Measurements from ENCODE around the gene LRRC73.
"Not testable (repeated sequence)": the region's sequence is repeated elsewhere in the genome, so short reads cannot be mapped to it uniquely, and the experiment has no call there.

LRRC73 gene

DNA sequence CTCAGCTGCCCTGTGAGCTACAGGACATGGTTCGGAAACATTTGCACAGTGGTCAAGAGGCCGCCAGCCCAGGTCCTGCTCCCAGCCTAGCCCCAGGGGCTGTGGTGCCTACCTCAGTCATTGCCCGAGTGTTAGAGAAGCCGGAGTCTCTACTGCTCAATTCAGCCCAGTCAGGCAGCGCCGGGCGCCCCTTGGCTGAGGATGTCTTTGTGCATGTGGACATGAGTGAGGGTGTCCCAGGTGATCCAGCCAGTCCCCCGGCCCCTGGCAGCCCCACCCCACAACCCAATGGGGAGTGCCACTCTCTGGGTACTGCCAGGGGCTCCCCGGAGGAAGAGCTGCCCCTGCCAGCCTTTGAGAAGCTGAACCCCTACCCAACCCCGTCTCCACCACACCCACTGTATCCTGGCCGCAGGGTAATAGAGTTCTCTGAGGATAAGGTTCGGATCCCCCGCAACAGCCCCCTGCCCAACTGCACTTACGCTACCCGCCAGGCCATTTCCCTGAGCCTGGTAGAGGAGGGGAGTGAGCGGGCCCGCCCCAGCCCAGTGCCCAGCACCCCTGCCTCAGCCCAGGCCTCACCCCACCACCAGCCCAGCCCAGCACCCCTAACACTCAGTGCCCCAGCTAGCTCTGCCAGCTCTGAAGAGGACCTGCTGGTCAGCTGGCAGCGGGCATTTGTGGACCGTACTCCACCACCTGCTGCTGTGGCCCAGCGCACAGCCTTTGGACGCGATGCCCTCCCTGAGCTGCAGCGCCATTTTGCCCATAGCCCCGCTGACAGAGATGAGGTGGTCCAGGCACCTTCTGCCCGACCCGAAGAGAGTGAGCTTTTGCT is 5.2 kb downstream of the LRRC73 start:
- no peak for FAIRE-seq
- DNase-seq (ENCODE audit: insufficient read length, low spot score): no peak
- TF ChIP-seq POLR2A (IDR thresholded peaks at IDR 0.05; ENCODE audit: low read depth, low read length): no peak

- DNase-seq (ENCODE audit: insufficient read length, low spot score): no peak
- TF ChIP-seq POLR2A (IDR thresholded peaks at IDR 0.05; ENCODE audit: low read depth, low read length): no peak
- FAIRE-seq: no peak
These were observed 6.7 kb downstream of the LRRC73 start for GRCh38 chr6:43503443-43503842.

GRCh38 chr6:43502666-43503065 is 7.5 kb downstream of the LRRC73 start:
- DNase-seq (ENCODE audit: insufficient read length, low spot score) (no peak), FAIRE-seq (no peak)
- no peak for TF ChIP-seq POLR2A (IDR thresholded peaks at IDR 0.05; ENCODE audit: low read depth, low read length)

DNA sequence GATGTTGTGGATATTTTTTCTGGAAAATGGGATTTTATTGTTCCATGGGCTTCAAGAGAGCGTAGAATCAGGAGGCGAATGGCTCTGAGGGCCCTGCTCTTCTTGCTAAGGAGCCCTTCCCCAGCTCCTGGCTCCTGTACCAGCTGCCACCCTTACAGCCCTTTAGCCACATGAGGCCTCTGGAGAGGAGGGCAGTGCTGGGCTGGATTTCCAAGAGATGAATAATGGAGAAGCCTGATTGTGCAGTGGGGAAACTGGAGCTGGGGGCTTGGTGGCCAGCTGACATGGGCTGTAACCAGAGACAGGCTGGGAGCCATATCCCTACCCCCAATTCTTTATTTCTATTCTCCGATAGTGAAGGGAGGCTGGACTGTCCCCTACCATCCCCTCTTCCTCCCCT is 9.2 kb downstream of the LRRC73 start:
- no peak for DNase-seq (ENCODE audit: insufficient read length, low spot score)
- FAIRE-seq: no peak
- no peak for TF ChIP-seq POLR2A (IDR thresholded peaks at IDR 0.05; ENCODE audit: low read depth, low read length)

GRCh38 chr6:43499028-43499815 is 10.9 kb downstream of the LRRC73 start:
- DNase-seq (ENCODE audit: insufficient read length, low spot score): no peak
- FAIRE-seq: no peak
- no peak for TF ChIP-seq POLR2A (IDR thresholded peaks at IDR 0.05; ENCODE audit: low read depth, low read length)

- not testable (repeated sequence) for FAIRE-seq; DNase-seq (ENCODE audit: insufficient read length, low spot score)
These were observed 11.9 kb downstream of the LRRC73 start for GRCh38 chr6:43498291-43498690.

DNA sequence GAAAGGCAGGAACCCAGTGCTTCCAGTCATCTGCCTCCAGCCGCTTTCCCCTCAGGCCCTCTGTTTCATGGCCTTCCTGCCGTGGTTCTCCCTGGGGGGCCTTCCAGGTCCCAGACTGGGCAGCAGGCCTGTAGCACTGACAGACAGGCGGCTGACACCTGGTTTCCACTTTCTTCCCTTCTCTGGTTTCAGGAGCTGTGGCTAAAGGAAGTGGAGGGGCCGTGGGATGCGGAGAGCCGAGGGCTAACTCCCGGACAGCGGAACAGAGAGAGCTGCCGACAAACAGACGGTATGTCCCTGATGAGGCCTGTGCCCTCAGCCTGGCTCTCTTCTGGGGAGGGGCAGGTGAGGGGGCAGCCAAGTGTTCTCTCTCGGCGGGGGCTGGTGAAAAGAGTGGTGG is 12.5 kb downstream of the LRRC73 start:
- no peak for FAIRE-seq
- TF ChIP-seq POLR2A (IDR thresholded peaks at IDR 0.05; ENCODE audit: low read depth, low read length): no peak
- DNase-seq (ENCODE audit: insufficient read length, low spot score): no peak

GRCh38 chr6:43497129-43497396 is 13.1 kb downstream of the LRRC73 start:
- no peak for TF ChIP-seq POLR2A (IDR thresholded peaks at IDR 0.05; ENCODE audit: low read depth, low read length)
- DNase-seq (ENCODE audit: insufficient read length, low spot score) (no peak), FAIRE-seq (no peak)

DNA sequence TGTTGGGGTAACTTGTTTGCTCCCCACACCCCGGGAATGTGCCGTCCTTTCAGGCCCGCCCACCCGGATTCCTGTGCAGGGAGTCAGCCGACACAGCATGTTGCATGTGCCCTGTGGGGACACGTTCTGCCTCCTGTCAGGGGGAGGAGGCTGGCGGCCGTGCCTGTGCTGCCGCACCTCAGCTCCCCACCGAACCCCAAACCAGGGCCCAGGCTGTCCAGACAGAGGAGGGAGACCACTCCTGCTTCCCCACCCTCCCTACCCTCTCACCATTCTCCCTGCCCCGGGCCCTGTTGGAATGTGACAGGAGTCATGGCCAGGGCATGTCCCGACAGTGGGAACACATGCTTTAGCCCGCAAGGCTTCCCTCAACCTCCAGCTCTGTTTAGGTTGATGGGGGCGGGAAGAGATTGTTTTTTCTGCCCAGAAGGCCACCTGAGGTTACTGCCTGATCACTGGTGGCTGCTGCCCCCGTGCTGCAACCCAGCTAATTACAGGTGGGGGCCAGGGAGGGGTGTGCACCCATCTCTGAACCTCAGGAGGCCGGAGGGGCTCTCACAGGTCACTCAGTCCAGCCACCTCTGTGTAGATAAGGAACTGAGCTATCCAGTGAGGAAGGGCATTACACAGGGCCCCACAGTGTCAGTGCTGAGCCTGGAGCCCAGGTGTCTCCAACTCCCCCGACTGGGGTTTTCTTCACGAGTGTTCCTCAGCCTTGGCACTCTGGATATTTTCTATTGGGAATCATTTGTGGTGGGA is 13.6 kb downstream of the LRRC73 start:
- TF ChIP-seq POLR2A (IDR thresholded peaks at IDR 0.05; ENCODE audit: low read depth, low read length): no peak
- DNase-seq (ENCODE audit: insufficient read length, low spot score) (peak; percentile 93), FAIRE-seq (no peak)

GRCh38 chr6:43495409-43495941 is 14.7 kb downstream of the LRRC73 start:
- DNase-seq (ENCODE audit: insufficient read length, low spot score) (no peak), FAIRE-seq (no peak)
- no peak for TF ChIP-seq POLR2A (IDR thresholded peaks at IDR 0.05; ENCODE audit: low read depth, low read length)

DNA sequence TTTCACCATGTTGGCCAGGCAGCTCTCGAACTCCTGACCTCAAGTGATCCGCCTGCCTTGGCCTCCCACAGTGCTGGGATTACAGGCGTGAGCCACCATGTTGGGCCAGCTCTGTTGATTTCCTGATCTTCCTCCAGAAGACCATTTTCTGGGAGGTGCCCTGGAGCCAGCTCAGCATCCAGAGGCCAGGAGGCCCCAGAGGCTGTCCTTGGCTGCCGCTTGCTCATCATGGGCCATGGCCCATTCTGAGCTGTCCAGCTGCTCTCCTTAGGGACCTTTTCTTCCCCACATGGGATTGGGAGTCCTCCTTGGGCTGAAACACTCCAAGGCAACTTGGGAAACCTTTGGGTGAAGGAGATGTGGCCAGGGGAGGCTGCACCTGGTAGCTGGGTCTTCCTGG is 15.4 kb downstream of the LRRC73 start:
- no peak for TF ChIP-seq POLR2A (IDR thresholded peaks at IDR 0.05; ENCODE audit: low read depth, low read length)
- DNase-seq (ENCODE audit: insufficient read length, low spot score): no peak
- no peak for FAIRE-seq

- no peak for TF ChIP-seq POLR2A (IDR thresholded peaks at IDR 0.05; ENCODE audit: low read depth, low read length)
- no peak for DNase-seq (ENCODE audit: insufficient read length, low spot score)
- no peak for FAIRE-seq
These were observed 15.8 kb downstream of the LRRC73 start for GRCh38 chr6:43494321-43494720.

- TF ChIP-seq POLR2A (IDR thresholded peaks at IDR 0.05; ENCODE audit: low read depth, low read length): no peak
- DNase-seq (ENCODE audit: insufficient read length, low spot score) (no peak), FAIRE-seq (no peak)
These were observed 16.3 kb downstream of the LRRC73 start for GRCh38 chr6:43493833-43494232.

GRCh38 chr6:43493230-43493629 is 16.9 kb downstream of the LRRC73 start:
- TF ChIP-seq POLR2A (IDR thresholded peaks at IDR 0.05; ENCODE audit: low read depth, low read length): no peak
- DNase-seq (ENCODE audit: insufficient read length, low spot score) (no peak), FAIRE-seq (no peak)
